Kidney (tissue), 14 donors: Measurements from ENCODE around the gene MREG. TPM values are rescaled to one million over a fixed set of nuclear protein-coding genes. Genes with fewer than 3 reads are reported as not detected.
"Not testable (repeated sequence)": the region's sequence is repeated elsewhere in the genome, so short reads cannot be mapped to it uniquely, and the experiment has no call there.

ENCODE experiments used
- DNase-seq, 5 donors: peaks; one replicate each; pipeline ENCODE4 v3.0.0-alpha.2; 2013 to 2020
- FAIRE-seq: peaks from 2 replicates; lab custom pipeline; 2012; peaks lifted over from hg19 to GRCh38; lab: Jason Lieb, UNC
- H3K27ac ChIP-seq, 2 donors: one replicate each; pipeline ENCODE4 v1.7.0; 2013; ENCODE audit warnings: low read depth in 2 of 2, low read length in 2 of 2, inconsistent platforms in 1 of 2
- H3K27me3 ChIP-seq: one replicate; pipeline ENCODE4 v1.7.1; 2013; ENCODE audit warnings: low read length, inconsistent platforms; ENCODE audit not compliant: control insufficient read depth, insufficient read depth
- H3K36me3 ChIP-seq, 3 donors: one replicate each; pipeline versions ENCODE4 v1.7.0 to v1.7.1; 2013; ENCODE audit warnings: low read length in 3 of 3, control low read depth in 1 of 3, inconsistent platforms in 1 of 3; ENCODE audit not compliant: insufficient read depth in 3 of 3, control insufficient read depth in 2 of 3
- H3K4me1 ChIP-seq, 3 donors: one replicate each; pipeline versions ENCODE4 v1.7.0 to v1.7.1; 2013; ENCODE audit warnings: low read length in 3 of 3, inconsistent platforms in 1 of 3, low read depth in 1 of 3; ENCODE audit not compliant: control insufficient read depth in 2 of 3, insufficient read depth in 2 of 3
- H3K4me3 ChIP-seq, 3 donors: one replicate each; pipeline versions ENCODE4 v1.7.0 to v1.8.1; 2013; ENCODE audit warnings: low read length in 3 of 3, control low read depth in 1 of 3, inconsistent platforms in 1 of 3
- H3K9ac ChIP-seq, 3 donors: one replicate each; pipeline versions ENCODE4 v1.7.0 to v1.7.1; 2013; ENCODE audit warnings: low read length in 3 of 3, control low read depth in 1 of 3, inconsistent platforms in 1 of 3
- H3K9me3 ChIP-seq, 3 donors: one replicate each; pipeline versions ENCODE4 v1.7.0 to v1.7.1; 2013; ENCODE audit warnings: low read length in 3 of 3, control low read depth in 1 of 3, inconsistent platforms in 1 of 3; ENCODE audit not compliant: control insufficient read depth in 2 of 3, insufficient read depth in 1 of 3
- intact Hi-C: fragments of 100-400 bp; cut with DNase I; formaldehyde crosslinking; loops from one replicate; pipeline ENCODE4 v1.11.1; 2022
- polyA plus RNA-seq: library from polyadenylated mRNA; stranded (reverse); fragments of 350-450 nt; fragmentation: Illumina TruSeq; extraction: RNeasy Lipid Tissue Mini Kit (QIAGEN cat#74804); gene quantifications from one replicate; pipeline ENCODE4 v1.2.3, GENCODE V29; 2014; ENCODE audit warnings: low read depth, low replicate concordance; ENCODE audit not compliant: insufficient read depth
- total RNA-seq: library from RNA; stranded (reverse); fragmentation: NEBNext Ultra II Directional; extraction: Animal tissue kit (Norgen Biotek cat#: 25700); gene quantifications from one replicate; pipeline ENCODE4 v1.2.1, GENCODE V29; 2021
- TF ChIP-seq, protein P1 (sequence below): IDR thresholded peaks from 3 replicates; pipeline ENCODE4 v1.5.1; 2012; ENCODE audit warnings: mild to moderate bottlenecking, moderate library complexity, borderline replicate concordance; ENCODE audit not compliant: insufficient read depth; ENCODE audit errors: extremely low read depth
- donor health status: control.
- donor health status: control.
- donor health status: control.
- donor health status: control.
- donor health status: control.
- donor health status: DM: yes; HTN: yes; CAD: no.
- donor health status: Normal renal cell carcinoma (clear cell type).

The MREG gene
- total and polyA plus RNA-seq, 2 donors from 2014 or later = 3.6 to 16.7 TPM

- H3K9me3 ChIP-seq = no peaks in the 10 kb centered on the region
- no peaks in the 10 kb centered on the region for H3K4me1 ChIP-seq
- peaks cover 0 to 13% (median 9%) of the 10 kb centered on the region in 3 donors for H3K36me3 ChIP-seq
- no peak overlapping the region for H3K9ac ChIP-seq
- H3K4me3 ChIP-seq = no peak overlapping the region
- intact Hi-C loops = no loop called here
- TF ChIP-seq, protein P1, sequence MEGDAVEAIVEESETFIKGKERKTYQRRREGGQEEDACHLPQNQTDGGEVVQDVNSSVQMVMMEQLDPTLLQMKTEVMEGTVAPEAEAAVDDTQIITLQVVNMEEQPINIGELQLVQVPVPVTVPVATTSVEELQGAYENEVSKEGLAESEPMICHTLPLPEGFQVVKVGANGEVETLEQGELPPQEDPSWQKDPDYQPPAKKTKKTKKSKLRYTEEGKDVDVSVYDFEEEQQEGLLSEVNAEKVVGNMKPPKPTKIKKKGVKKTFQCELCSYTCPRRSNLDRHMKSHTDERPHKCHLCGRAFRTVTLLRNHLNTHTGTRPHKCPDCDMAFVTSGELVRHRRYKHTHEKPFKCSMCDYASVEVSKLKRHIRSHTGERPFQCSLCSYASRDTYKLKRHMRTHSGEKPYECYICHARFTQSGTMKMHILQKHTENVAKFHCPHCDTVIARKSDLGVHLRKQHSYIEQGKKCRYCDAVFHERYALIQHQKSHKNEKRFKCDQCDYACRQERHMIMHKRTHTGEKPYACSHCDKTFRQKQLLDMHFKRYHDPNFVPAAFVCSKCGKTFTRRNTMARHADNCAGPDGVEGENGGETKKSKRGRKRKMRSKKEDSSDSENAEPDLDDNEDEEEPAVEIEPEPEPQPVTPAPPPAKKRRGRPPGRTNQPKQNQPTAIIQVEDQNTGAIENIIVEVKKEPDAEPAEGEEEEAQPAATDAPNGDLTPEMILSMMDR = no peak
- DNase-seq (no peak), FAIRE-seq (no peak)
- no peaks in the 10 kb centered on the region for H3K27me3 ChIP-seq
- H3K27ac ChIP-seq = no peak overlapping the region
Observed at GRCh38 chr2:215994911-215995310, 18.4 kb downstream of the MREG start.

DNA sequence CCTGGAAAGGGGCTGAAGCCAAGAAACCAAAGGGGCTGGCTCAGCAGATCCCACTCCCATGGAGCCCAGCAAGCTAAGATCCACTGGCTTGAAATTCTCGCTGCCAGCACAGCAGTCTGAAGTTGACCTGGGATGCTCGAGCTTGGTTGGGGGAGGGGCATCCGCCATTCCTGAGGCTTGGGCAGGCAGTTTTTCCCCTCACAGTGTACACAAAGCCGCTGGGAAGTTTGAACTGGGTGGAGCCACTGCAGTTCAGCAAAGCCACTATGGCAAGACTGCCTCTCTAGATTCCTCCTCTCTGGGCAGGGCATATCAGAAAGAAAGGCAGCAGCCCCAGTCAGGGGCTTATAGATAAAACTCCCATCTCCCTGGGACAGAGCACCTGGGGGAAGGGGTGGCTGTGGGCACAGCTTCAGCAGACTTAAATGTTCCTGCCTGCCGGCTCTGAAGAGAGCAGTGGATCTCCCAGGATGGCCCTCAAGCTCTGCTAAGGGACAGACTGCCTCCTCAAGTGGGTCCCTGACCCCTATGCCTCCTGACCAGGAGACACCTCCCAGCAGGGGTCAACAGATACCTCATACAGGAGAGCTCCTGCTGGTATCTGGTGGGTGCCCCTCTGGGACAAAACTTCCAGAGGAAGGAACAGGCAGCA is 24.7 kb downstream of the MREG start:
- H3K4me3 ChIP-seq, intact Hi-C loops, H3K36me3 ChIP-seq, H3K4me1 ChIP-seq, H3K27ac ChIP-seq, DNase-seq, FAIRE-seq, H3K9ac ChIP-seq, H3K27me3 ChIP-seq, H3K9me3 ChIP-seq: not testable (repeated sequence)

- H3K27me3 ChIP-seq = no peaks in the 10 kb centered on the region
- intact Hi-C loops = no loop called here
- no peaks in the 10 kb centered on the region for H3K36me3 ChIP-seq
- no peaks in the 10 kb centered on the region for H3K4me1 ChIP-seq
- H3K4me3 ChIP-seq = no peak overlapping the region
- H3K9me3 ChIP-seq = no peaks in the 10 kb centered on the region
- no peak overlapping the region for H3K9ac ChIP-seq
- H3K27ac ChIP-seq = no peak overlapping the region
- DNase-seq (no peak), FAIRE-seq (no peak)
- TF ChIP-seq, protein P1 = no peak
Observed at GRCh38 chr2:215985257-215985656, 28.1 kb downstream of the MREG start.

- FAIRE-seq (no peak), DNase-seq (no peak)
- Histone ChIP-seq H3K36me3 (peaks cover 0 to 3% (median 0%) of the 10 kb centered on the region in 3 donors), H3K4me3 (no peak overlapping the region), H3K27me3 (no peaks in the 10 kb centered on the region), H3K27ac (no peak overlapping the region), H3K4me1 (no peaks in the 10 kb centered on the region), H3K9ac (no peak overlapping the region), H3K9me3 (no peaks in the 10 kb centered on the region)
- intact Hi-C loops = no loop called here
- TF ChIP-seq, protein P1 = no peak
Observed at GRCh38 chr2:215984661-215985060, 28.7 kb downstream of the MREG start.
